ENCODE measurements around the gene GNA12. TPM values are rescaled to one million over a fixed set of nuclear protein-coding genes. Genes with fewer than 3 reads are reported as not detected.

GNA12 gene
- total and polyA plus RNA-seq, 9 of the 15 experiments (the other 6 are each of a cell fraction or from before 2014, with no cell fraction given), result 0.65 to 32.7 (median 9.6) TPM

- no peak for ATAC-seq
Measured at GRCh38 chr7:2825559-2826227, 18.4 kb downstream of the GNA12 start.

More at GRCh38 chr7:2825559-2826227, 18.4 kb downstream of the GNA12 start:
- Histone ChIP-seq H3K9me1 (ENCODE audit: control insufficient read depth, insufficient read depth, low read length) (no peaks in the 10 kb centered on the region), H3K27me3 (ENCODE audit: control insufficient read depth in 2 of 2, insufficient read depth in 2 of 2, low read length in 2 of 2) (no peaks in the 10 kb centered on the region), H3K9ac (ENCODE audit: insufficient read depth in 1 of 2, low read depth in 2 of 2, low read length in 2 of 2) (0 out of 4 replicates have a peak overlapping the region, but pooled peaks of 1 of the 2 experiments have one; percentile 46), H3K4me3 (no peak overlapping the region), H3K27ac (ENCODE audit: extremely low read depth, low read depth, low read length) (no peak overlapping the region), H2AFZ (ENCODE audit: low read depth, low read length) (no peak overlapping the region), H3K4me2 (ENCODE audit: insufficient read depth, low read length) (no peak overlapping the region), H3K79me2 (ENCODE audit: control insufficient read depth, insufficient read depth, low read length) (peaks cover 25% of the 10 kb centered on the region; the same call in 2 of the 3 replicates), H3K9me3 (replicated peaks; ENCODE audit: control insufficient read depth, insufficient read depth, low read depth, low read length) (no peaks in the 10 kb centered on the region), H4K20me1 (replicated peaks; ENCODE audit: control insufficient read depth, insufficient read depth, low read length) (peaks cover 4% of the 10 kb centered on the region), H3K36me3 (ENCODE audit: control insufficient read depth, insufficient read depth, low read length) (no peaks in the 10 kb centered on the region), H3K4me1 (replicated peaks in 1 of 2; ENCODE audit: control insufficient read depth in 2 of 2, insufficient read depth in 2 of 2, low read length in 2 of 2) (peaks cover under 1 to 5% of the 10 kb centered on the region in 2 experiments; a peak in 3 of 5 replicates)
- WGBS (ENCODE audit: insufficient coverage, low coverage, missing lambda C conversion rate), result 77% methylated on average over 20 of the region's 20 CpGs
- intact Hi-C loops (cut with micrococcal nuclease), result no loop called here
- no peak for FAIRE-seq
- CTCF ChIA-PET (ENCODE audit: low intra/inter-chr PET ratio), result no interaction called here
- POLR2A ChIA-PET, result interaction anchor here (1.0 to 1.3 kb wide), 2 partner anchors 12 to 28 kb away, joined by 4 to 7 read pairs; no protein-coding TSS in a partner anchor
- TF ChIP-seq BMI1 (IDR thresholded peaks at IDR 0.05; ENCODE audit: low read length) (no peak), HBP1 (CRISPR knock-in tag; IDR thresholded peaks at IDR 0.05) (no peak), ZBTB34 (CRISPR knock-in tag; IDR thresholded peaks at IDR 0.05) (no peak), ZNF224 (CRISPR knock-in tag; IDR thresholded peaks at IDR 0.05) (no peak)
- in situ Hi-C loops (cut with MboI), result no loop called here
- DNase-seq (ENCODE audit: extremely low read depth in 1 of 4, low spot score in 3 of 4), result no peak
- no TSS peak for BruUV-seq (replicated peaks)

Measured in K562 (cell line).